ENCODE results near the gene REELD1. TPM values are rescaled to one million over a fixed set of nuclear protein-coding genes. Genes with fewer than 3 reads are reported as not detected.
A peak's percentile ranks its signal among the peaks of the same experiment; 100 is the strongest.

Gene REELD1
- total RNA-seq, 1 donor from 2014 or later = not detected

DNA sequence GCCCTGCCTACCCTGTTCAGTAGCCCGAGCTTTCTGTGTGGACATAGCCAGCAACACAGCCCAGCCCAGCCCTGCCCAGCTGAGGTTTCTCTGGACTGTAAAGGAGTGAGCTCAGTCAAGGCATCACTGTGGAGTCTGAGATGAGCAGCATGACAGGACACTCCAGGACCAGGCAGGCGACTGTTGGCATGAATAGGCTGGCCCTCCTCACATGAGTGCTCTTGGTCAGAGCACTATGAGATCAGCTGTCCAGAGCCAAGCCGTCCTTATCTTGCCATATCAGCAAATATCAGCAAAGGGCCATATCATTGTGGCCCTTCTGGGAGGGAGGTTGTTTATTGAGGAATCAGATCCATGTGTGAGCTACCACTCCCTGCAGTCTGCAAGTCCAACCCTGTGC lies 30.9 kb downstream of the REELD1 start:
- no peaks in the 10 kb centered on the region for H3K36me3 Mint-ChIP-seq (ENCODE audit: low read depth, unreplicated experiment)
- no peaks in the 10 kb centered on the region for H4K20me1 ChIP-seq (ENCODE audit: insufficient read depth, low read length)
- peaks cover 4% of the 10 kb centered on the region for H3K9me3 Mint-ChIP-seq (ENCODE audit: unreplicated experiment)
- H3K36me3 ChIP-seq (ENCODE audit: insufficient read depth, low read length) = no peaks in the 10 kb centered on the region
- H3K27ac ChIP-seq (ENCODE audit: low read depth, low read length) = no peak overlapping the region
- FAIRE-seq = no peak
- no peak overlapping the region for H3K4me3 ChIP-seq (ENCODE audit: insufficient read depth, low read depth, low read length)
- DNase-seq (ENCODE audit: low read depth) = peak; percentile 14
- TF ChIP-seq, protein P1, sequence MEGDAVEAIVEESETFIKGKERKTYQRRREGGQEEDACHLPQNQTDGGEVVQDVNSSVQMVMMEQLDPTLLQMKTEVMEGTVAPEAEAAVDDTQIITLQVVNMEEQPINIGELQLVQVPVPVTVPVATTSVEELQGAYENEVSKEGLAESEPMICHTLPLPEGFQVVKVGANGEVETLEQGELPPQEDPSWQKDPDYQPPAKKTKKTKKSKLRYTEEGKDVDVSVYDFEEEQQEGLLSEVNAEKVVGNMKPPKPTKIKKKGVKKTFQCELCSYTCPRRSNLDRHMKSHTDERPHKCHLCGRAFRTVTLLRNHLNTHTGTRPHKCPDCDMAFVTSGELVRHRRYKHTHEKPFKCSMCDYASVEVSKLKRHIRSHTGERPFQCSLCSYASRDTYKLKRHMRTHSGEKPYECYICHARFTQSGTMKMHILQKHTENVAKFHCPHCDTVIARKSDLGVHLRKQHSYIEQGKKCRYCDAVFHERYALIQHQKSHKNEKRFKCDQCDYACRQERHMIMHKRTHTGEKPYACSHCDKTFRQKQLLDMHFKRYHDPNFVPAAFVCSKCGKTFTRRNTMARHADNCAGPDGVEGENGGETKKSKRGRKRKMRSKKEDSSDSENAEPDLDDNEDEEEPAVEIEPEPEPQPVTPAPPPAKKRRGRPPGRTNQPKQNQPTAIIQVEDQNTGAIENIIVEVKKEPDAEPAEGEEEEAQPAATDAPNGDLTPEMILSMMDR (IDR thresholded peaks at IDR 0.05; ENCODE audit: insufficient read depth, low read depth, low read length) = no peak
- TF ChIP-seq EZH2 (IDR thresholded peaks at IDR 0.05; ENCODE audit: insufficient read depth, low read length) = no peak
- no peak overlapping the region for H2AFZ ChIP-seq (ENCODE audit: low read depth, low read length)
- peaks cover 11% of the 10 kb centered on the region for H3K27me3 Mint-ChIP-seq (ENCODE audit: low read depth, unreplicated experiment)
- peaks cover 8% of the 10 kb centered on the region for H3K4me1 Mint-ChIP-seq (ENCODE audit: low read depth, unreplicated experiment)
- H3K27me3 ChIP-seq (ENCODE audit: insufficient read depth, low read length) = no peaks in the 10 kb centered on the region
- H3K9me3 ChIP-seq (ENCODE audit: insufficient read depth, low read depth, low read length) = no peaks in the 10 kb centered on the region
- H3K4me3 Mint-ChIP-seq (ENCODE audit: unreplicated experiment) = no peak overlapping the region
- H3K9ac ChIP-seq (ENCODE audit: low read length) = no peak overlapping the region
- H3K4me2 ChIP-seq (ENCODE audit: low read length) = no peak overlapping the region
- no peaks in the 10 kb centered on the region for H3K79me2 ChIP-seq (ENCODE audit: insufficient read depth, low read length)
- no peak overlapping the region for H3K27ac Mint-ChIP-seq (ENCODE audit: unreplicated experiment)
- peaks cover 26% of the 10 kb centered on the region for H3K4me1 ChIP-seq (ENCODE audit: insufficient read depth, low read length)

DNA sequence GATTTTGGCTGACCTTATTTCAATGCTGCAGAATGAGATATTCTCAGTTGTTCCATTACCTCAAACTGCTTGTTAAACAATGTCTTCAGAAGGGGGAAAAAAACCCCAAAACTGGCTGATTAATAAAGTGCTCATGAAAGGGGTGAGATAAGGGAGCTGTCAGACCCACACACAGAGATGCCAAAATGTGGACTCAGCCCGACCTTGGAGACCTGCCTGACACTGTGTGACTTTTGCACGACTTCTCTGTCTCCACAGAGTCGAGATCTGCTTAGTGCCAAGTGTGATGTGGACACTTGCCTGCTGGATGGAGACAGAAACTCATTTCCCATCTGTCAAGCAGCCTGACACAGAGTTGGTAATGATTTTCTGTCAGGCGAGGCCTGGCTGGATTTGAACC lies 31.5 kb downstream of the REELD1 start:
- H3K36me3 Mint-ChIP-seq (ENCODE audit: low read depth, unreplicated experiment) = no peaks in the 10 kb centered on the region
- no peaks in the 10 kb centered on the region for H4K20me1 ChIP-seq (ENCODE audit: insufficient read depth, low read length)
- no peaks in the 10 kb centered on the region for H3K79me2 ChIP-seq (ENCODE audit: insufficient read depth, low read length)
- TF ChIP-seq, protein P1 (IDR thresholded peaks at IDR 0.05; ENCODE audit: insufficient read depth, low read depth, low read length) = no peak
- TF ChIP-seq EZH2 (IDR thresholded peaks at IDR 0.05; ENCODE audit: insufficient read depth, low read length) = no peak
- no peak overlapping the region for H3K4me3 ChIP-seq (ENCODE audit: insufficient read depth, low read depth, low read length)
- H3K9ac ChIP-seq (ENCODE audit: low read length) = no peak overlapping the region
- peaks cover 8% of the 10 kb centered on the region for H3K4me1 Mint-ChIP-seq (ENCODE audit: low read depth, unreplicated experiment)
- H3K27me3 Mint-ChIP-seq (ENCODE audit: low read depth, unreplicated experiment) = peaks cover 11% of the 10 kb centered on the region
- no peak overlapping the region for H3K27ac Mint-ChIP-seq (ENCODE audit: unreplicated experiment)
- H3K27ac ChIP-seq (ENCODE audit: low read depth, low read length) = no peak overlapping the region
- H3K4me1 ChIP-seq (ENCODE audit: insufficient read depth, low read length) = peaks cover 25% of the 10 kb centered on the region
- no peaks in the 10 kb centered on the region for H3K9me3 ChIP-seq (ENCODE audit: insufficient read depth, low read depth, low read length)
- no peak overlapping the region for H2AFZ ChIP-seq (ENCODE audit: low read depth, low read length)
- peaks cover 4% of the 10 kb centered on the region for H3K9me3 Mint-ChIP-seq (ENCODE audit: unreplicated experiment)
- DNase-seq (ENCODE audit: low read depth) (peak; percentile 42), FAIRE-seq (no peak)
- no peaks in the 10 kb centered on the region for H3K27me3 ChIP-seq (ENCODE audit: insufficient read depth, low read length)
- no peaks in the 10 kb centered on the region for H3K36me3 ChIP-seq (ENCODE audit: insufficient read depth, low read length)
- H3K4me3 Mint-ChIP-seq (ENCODE audit: unreplicated experiment) = no peak overlapping the region
- H3K4me2 ChIP-seq (ENCODE audit: low read length) = no peak overlapping the region

DNA sequence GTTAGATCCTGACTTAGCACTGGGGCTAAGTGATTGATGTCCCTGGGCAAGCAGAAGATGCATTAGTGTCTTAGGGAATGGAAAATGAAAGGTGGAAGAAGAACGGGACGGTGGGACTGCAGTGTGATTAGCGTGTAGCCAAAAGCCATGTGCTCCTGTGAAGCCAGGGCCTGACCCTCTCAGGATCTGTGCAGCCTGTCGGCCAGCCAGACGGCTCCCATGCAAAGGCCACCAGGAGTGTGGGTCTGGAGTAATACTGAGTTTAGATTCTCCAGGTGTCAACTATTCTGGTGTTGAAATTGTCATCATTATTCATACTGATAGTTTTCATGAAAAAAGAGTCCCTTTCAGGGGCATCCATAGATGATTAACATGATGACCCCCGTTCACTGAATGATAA lies 32.0 kb downstream of the REELD1 start:
- no peak overlapping the region for H3K4me2 ChIP-seq (ENCODE audit: low read length)
- TF ChIP-seq, protein P1 (IDR thresholded peaks at IDR 0.05; ENCODE audit: insufficient read depth, low read depth, low read length) = no peak
- TF ChIP-seq EZH2 (IDR thresholded peaks at IDR 0.05; ENCODE audit: insufficient read depth, low read length) = no peak
- no peak for DNase-seq (ENCODE audit: low read depth)
- H3K27ac Mint-ChIP-seq (ENCODE audit: unreplicated experiment) = peak overlapping the region; percentile 11
- H4K20me1 ChIP-seq (ENCODE audit: insufficient read depth, low read length) = no peaks in the 10 kb centered on the region
- H3K36me3 ChIP-seq (ENCODE audit: insufficient read depth, low read length) = no peaks in the 10 kb centered on the region
- H3K79me2 ChIP-seq (ENCODE audit: insufficient read depth, low read length) = no peaks in the 10 kb centered on the region
- H3K27ac ChIP-seq (ENCODE audit: low read depth, low read length) = no peak overlapping the region
- no peak for FAIRE-seq
- H3K4me1 ChIP-seq (ENCODE audit: insufficient read depth, low read length) = peaks cover 20% of the 10 kb centered on the region
- no peak overlapping the region for H3K9ac ChIP-seq (ENCODE audit: low read length)
- peaks cover 11% of the 10 kb centered on the region for H3K27me3 Mint-ChIP-seq (ENCODE audit: low read depth, unreplicated experiment)
- H3K27me3 ChIP-seq (ENCODE audit: insufficient read depth, low read length) = no peaks in the 10 kb centered on the region
- no peak overlapping the region for H2AFZ ChIP-seq (ENCODE audit: low read depth, low read length)
- H3K36me3 Mint-ChIP-seq (ENCODE audit: low read depth, unreplicated experiment) = no peaks in the 10 kb centered on the region
- no peak overlapping the region for H3K4me3 ChIP-seq (ENCODE audit: insufficient read depth, low read depth, low read length)
- H3K9me3 Mint-ChIP-seq (ENCODE audit: unreplicated experiment) = peaks cover 4% of the 10 kb centered on the region
- H3K4me1 Mint-ChIP-seq (ENCODE audit: low read depth, unreplicated experiment) = peaks cover 5% of the 10 kb centered on the region
- H3K9me3 ChIP-seq (ENCODE audit: insufficient read depth, low read depth, low read length) = no peaks in the 10 kb centered on the region
- no peak overlapping the region for H3K4me3 Mint-ChIP-seq (ENCODE audit: unreplicated experiment)

All from astrocyte (in vitro differentiated cells and primary cell).